ENCODE measurements around the gene MAPK6.

- TF ChIP-seq POLR2A (IDR thresholded peaks at IDR 0.05; ENCODE audit: low read depth, low read length) (no peak), POLR2AphosphoS5 (IDR thresholded peaks at IDR 0.05; ENCODE audit: low read depth, low read length) (no peak), TAF1 (IDR thresholded peaks at IDR 0.05; ENCODE audit: low read depth, low read length) (no peak), PAX5 (IDR thresholded peaks at IDR 0.05; ENCODE audit: insufficient read depth, low read length, severe bottlenecking) (no peak), POU2F2 (IDR thresholded peaks at IDR 0.05; ENCODE audit: low read depth, low read length) (no peak), SPI1 (IDR thresholded peaks at IDR 0.05; ENCODE audit: low read depth, low read length) (no peak)
Measured at GRCh38 chr15:52067545-52067926, 48.5 kb downstream of the MAPK6 start.
